Neural crest cell (in vitro differentiated cells): ENCODE data around the gene SIRPG. TPM values are rescaled to one million over a fixed set of nuclear protein-coding genes. Genes with fewer than 3 reads are reported as not detected.

Experiments
- DNase-seq: peaks from one replicate; pipeline ENCODE4 v3.0.0; 2021; ENCODE audit warnings: low read depth, mixed read lengths, low spot score
- H3K27ac Mint-ChIP-seq: one replicate; pipeline ENCODE4 v1.8.0; 2021; ENCODE audit warnings: mild to moderate bottlenecking, mixed read lengths; ENCODE audit not compliant: unreplicated experiment
- H3K27me3 Mint-ChIP-seq: 2 replicates; pipeline ENCODE4 v1.8.0; 2021; ENCODE audit warnings: low read depth, mild to moderate bottlenecking, mixed read lengths
- H3K36me3 Mint-ChIP-seq: 2 replicates; pipeline ENCODE4 v1.8.0; 2021; ENCODE audit warnings: low read depth, mild to moderate bottlenecking, mixed read lengths
- H3K4me1 Mint-ChIP-seq: 2 replicates; pipeline ENCODE4 v1.8.0; 2021; ENCODE audit warnings: mixed read lengths
- H3K4me3 Mint-ChIP-seq: one replicate; pipeline ENCODE4 v1.8.0; 2021; ENCODE audit warnings: mild to moderate bottlenecking, mixed read lengths
- H3K9me3 Mint-ChIP-seq: 2 replicates; pipeline ENCODE4 v1.8.0; 2021; ENCODE audit warnings: mixed read lengths
- total RNA-seq: library from RNA; stranded (reverse); gene quantifications from 2 replicates; pipeline ENCODE4 v1.2.1, GENCODE V29; 2021
- TF ChIP-seq, protein P1 (sequence below): fragments of 200-600 bp; sonication (generic); conservative IDR thresholded peaks from 2 replicates; pipeline ENCODE4 v1.5.0; 2021; ENCODE audit warnings: antibody characterized with exemption, mild to moderate bottlenecking

SIRPG gene
- total RNA-seq, 1 donor from 2014 or later, result not detected

DNA sequence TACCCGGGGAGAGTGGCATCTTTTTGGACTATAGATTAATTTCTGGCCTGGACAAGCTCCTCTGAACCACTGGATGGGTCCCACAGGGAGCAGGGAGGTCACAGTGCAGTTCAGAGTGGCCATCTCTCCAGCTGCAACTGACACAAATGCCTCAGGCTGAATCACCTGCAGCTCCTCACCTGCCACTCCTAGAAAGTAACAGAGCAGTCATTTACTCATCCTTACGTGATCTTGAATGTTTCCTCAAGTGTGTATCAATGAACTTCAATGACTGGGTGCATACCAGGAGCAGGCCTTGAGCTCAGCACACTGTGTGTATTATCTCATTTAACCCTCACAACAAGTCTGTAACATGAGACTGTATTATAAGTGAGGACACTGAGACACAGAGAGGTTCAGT, 40.0 kb upstream of the SIRPG start:
- Mint-ChIP-seq H3K4me1 (no peaks in the 10 kb centered on the region), H3K9me3 (no peaks in the 10 kb centered on the region), H3K4me3 (no peak overlapping the region), H3K27me3 (peaks cover 25% of the 10 kb centered on the region), H3K27ac (no peak overlapping the region), H3K36me3 (no peaks in the 10 kb centered on the region)
- DNase-seq, result no peak
- TF ChIP-seq, protein P1, sequence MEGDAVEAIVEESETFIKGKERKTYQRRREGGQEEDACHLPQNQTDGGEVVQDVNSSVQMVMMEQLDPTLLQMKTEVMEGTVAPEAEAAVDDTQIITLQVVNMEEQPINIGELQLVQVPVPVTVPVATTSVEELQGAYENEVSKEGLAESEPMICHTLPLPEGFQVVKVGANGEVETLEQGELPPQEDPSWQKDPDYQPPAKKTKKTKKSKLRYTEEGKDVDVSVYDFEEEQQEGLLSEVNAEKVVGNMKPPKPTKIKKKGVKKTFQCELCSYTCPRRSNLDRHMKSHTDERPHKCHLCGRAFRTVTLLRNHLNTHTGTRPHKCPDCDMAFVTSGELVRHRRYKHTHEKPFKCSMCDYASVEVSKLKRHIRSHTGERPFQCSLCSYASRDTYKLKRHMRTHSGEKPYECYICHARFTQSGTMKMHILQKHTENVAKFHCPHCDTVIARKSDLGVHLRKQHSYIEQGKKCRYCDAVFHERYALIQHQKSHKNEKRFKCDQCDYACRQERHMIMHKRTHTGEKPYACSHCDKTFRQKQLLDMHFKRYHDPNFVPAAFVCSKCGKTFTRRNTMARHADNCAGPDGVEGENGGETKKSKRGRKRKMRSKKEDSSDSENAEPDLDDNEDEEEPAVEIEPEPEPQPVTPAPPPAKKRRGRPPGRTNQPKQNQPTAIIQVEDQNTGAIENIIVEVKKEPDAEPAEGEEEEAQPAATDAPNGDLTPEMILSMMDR, result no peak

DNA sequence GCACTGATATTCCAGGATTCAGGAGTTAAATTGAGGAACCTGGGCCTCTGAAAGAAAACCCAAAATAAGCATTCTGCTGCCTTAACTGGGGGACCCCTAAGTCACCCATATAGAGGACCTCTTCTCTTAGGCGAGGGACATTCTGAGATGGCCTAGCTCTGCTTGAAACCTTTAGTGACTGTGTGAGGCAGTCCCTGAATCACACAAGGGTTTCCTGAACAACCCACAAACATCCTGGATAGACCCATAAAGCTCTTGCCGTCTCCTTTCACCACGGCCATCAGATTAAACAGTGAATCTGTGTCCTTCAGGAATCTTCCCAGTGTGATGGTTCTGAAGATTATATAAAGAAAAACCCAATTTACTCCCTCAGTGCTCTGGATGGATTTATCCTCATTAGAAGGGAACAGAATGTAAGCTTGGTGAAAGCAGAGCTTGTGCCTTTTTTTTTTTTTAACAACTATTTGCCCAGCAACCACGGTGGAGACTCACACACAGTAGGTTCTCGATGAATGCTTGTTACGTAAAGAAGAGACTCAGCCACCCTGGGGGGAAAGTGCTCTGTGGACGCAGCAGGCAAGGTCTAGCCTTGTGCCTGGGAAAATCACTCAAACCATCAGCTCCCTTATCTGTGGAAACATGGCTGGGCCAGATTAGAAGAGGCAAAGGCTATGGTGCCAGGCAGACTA, 39.1 kb upstream of the SIRPG start:
- no peak for DNase-seq
- Mint-ChIP-seq H3K4me3 (no peak overlapping the region), H3K9me3 (no peaks in the 10 kb centered on the region), H3K36me3 (no peaks in the 10 kb centered on the region), H3K27me3 (peaks cover 34% of the 10 kb centered on the region), H3K4me1 (no peaks in the 10 kb centered on the region), H3K27ac (no peak overlapping the region)
- TF ChIP-seq, protein P1, result no peak

DNA sequence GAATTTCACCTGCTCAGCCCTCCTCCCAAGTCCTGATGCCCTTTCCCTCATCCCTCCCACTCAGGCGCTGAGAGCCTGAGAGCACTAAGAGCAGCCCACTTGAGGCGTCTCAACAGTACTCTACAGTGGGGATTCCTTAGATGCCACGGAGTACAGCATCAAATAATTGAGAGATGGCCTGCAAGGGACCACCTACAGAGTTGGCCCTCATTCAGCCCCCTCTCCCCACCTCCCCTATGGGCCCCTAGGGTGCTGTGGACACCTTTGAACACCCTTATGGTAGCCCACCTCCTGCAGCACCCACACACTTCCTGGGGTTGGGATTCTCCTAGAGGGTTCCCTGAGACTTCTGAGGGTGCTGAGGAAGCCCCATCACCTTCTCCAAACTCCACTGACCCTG, 37.1 kb upstream of the SIRPG start:
- H3K27ac Mint-ChIP-seq, result no peak overlapping the region
- no peaks in the 10 kb centered on the region for H3K36me3 Mint-ChIP-seq
- H3K4me1 Mint-ChIP-seq, result no peaks in the 10 kb centered on the region
- peaks cover 45% of the 10 kb centered on the region for H3K27me3 Mint-ChIP-seq
- TF ChIP-seq, protein P1, result no peak
- no peaks in the 10 kb centered on the region for H3K9me3 Mint-ChIP-seq
- H3K4me3 Mint-ChIP-seq, result no peak overlapping the region
- DNase-seq, result no peak

DNA sequence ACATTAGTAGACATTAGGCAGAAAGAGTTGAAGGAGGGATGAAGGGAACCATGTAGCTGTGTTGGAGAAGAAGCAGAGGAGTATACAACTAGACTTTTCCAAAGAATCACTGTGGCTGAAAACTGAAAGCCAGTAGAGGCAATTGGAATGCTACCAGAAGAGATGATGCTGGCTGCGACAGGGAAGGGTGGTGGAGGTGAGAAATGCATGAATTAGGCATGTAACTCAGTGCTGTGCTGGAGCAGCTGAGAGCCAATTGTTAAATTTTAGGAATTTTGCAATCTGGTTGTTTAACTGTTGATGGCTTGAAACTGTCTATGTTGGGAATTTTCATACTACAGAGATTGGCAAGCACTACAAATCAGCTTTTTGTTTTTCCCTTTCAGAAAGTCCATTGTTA, 35.8 kb upstream of the SIRPG start:
- Mint-ChIP-seq H3K36me3 (no peaks in the 10 kb centered on the region), H3K4me1 (no peaks in the 10 kb centered on the region), H3K9me3 (no peaks in the 10 kb centered on the region), H3K4me3 (no peak overlapping the region), H3K27me3 (peaks cover 49% of the 10 kb centered on the region), H3K27ac (no peak overlapping the region)
- no peak for DNase-seq
- TF ChIP-seq, protein P1, result no peak

DNA sequence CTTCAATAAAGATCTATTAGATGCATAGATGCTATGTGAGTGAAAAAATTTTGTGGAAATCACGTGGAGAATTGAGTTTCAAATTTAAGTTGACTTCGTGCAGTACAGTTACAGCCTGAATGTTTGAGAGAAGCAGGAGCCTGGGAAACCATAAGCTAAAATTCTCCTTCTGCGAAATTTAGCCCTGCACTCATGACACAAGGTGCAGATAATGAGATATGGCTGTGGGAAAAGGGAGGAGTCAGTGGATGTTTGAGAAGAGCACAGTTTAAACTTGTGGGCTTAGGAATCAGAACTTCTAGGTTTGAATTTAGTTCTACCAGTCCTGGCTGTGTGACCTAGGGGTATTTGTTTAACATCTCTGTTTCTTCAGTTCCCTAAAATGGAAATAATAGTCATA, 32.1 kb upstream of the SIRPG start:
- TF ChIP-seq, protein P1, result no peak
- no peaks in the 10 kb centered on the region for H3K36me3 Mint-ChIP-seq
- no peaks in the 10 kb centered on the region for H3K9me3 Mint-ChIP-seq

More for the DNA sequence above, 32.1 kb upstream of the SIRPG start:
- H3K4me1 Mint-ChIP-seq, result no peaks in the 10 kb centered on the region
- DNase-seq, result no peak
- peaks cover 73% of the 10 kb centered on the region for H3K27me3 Mint-ChIP-seq
- no peak overlapping the region for H3K4me3 Mint-ChIP-seq
- no peak overlapping the region for H3K27ac Mint-ChIP-seq
